SK-N-MC (cell line): ENCODE results near the gene ATXN10.

Experiments used
- DNase-seq: peaks from one replicate; pipeline ENCODE4 v3.0.0-alpha.2; 2011; ENCODE audit warnings: low read depth, low spot score
- H3K27ac ChIP-seq: fragments of 200-600 bp; sonication (generic); 2 replicates; pipeline ENCODE4 v1.5.1; 2016; ENCODE audit warnings: mixed run types
- H3K36me3 ChIP-seq: fragments of 200-600 bp; sonication (generic); 2 replicates; pipeline ENCODE4 v1.6.1; 2017; ENCODE audit warnings: antibody characterized with exemption, low read length, mixed read lengths; ENCODE audit not compliant: insufficient read depth
- H3K4me3 ChIP-seq: fragments of 200-600 bp; sonication (generic); 2 replicates; pipeline ENCODE4 v1.5.1; 2016
- H3K9ac ChIP-seq: fragments of 200-600 bp; sonication (generic); 2 replicates; pipeline ENCODE4 v1.8.0; 2017; ENCODE audit warnings: mixed run types, mixed read lengths; ENCODE audit not compliant: insufficient read length
- H3K9me3 ChIP-seq: fragments of 200-600 bp; sonication (generic); 2 replicates; pipeline ENCODE4 v1.6.1; 2017; ENCODE audit warnings: low read depth, mild to moderate bottlenecking, antibody characterized with exemption, low read length, moderate library complexity, mixed read lengths
- EZH2 ChIP-seq: fragments of 200-600 bp; sonication (generic); IDR thresholded peaks from one replicate; pipeline ENCODE4 v1.6.1; 2017; ENCODE audit warnings: antibody characterized with exemption
- FOXP2 ChIP-seq: optimal IDR thresholded peaks from 2 replicates; pipeline ENCODE3; 2011; ENCODE audit warnings: mild to moderate bottlenecking, moderate library complexity; ENCODE audit not compliant: insufficient read depth; ENCODE audit errors: extremely low read length, control extremely low read depth
- POLR2AphosphoS5 ChIP-seq: IDR thresholded peaks from 2 replicates; pipeline ENCODE4 v1.6.1; 2012; ENCODE audit warnings: mild to moderate bottlenecking, low read depth, low read length, borderline replicate concordance

ATXN10 gene

GRCh38 chr22:45863981-45864751 is 192.5 kb downstream of the ATXN10 start:
- Histone ChIP-seq H3K4me3 (no peak overlapping the region), H3K9me3 (no peaks in the 10 kb centered on the region), H3K36me3 (no peaks in the 10 kb centered on the region), H3K27ac (no peak overlapping the region), H3K9ac (no peak overlapping the region)
- no peak for DNase-seq
- no peak for TF ChIP-seq EZH2
- no peak for TF ChIP-seq FOXP2
- no peak for TF ChIP-seq POLR2AphosphoS5

DNA sequence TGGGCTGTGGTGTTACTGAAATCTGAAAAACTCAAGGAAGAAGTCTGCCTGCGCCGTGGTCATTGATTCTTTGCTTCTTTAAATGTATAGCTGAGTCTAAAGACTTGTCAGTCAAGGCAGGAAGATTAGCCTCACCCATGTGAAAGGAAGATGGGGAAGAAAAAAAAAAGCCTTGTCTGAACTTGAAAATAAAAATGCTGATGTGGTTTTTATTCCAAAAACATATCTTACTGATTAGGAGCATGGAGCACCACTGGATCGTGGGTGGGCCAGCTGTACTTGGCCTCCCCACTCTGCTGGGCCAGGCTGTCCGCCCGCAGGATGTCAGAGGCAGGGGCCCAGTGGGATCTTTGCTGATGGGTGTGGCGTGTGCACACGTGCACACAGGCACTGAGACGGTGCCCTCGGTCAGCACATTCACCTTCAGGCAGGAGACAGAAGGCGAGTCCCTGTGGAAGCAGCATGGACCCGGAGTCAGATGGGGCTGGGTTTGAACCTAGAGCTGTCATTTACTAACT is 193.4 kb downstream of the ATXN10 start:
- H3K4me3 ChIP-seq = no peak overlapping the region
- H3K9ac ChIP-seq = no peak overlapping the region
- no peaks in the 10 kb centered on the region for H3K36me3 ChIP-seq
- no peak for DNase-seq
- TF ChIP-seq FOXP2 = no peak
- TF ChIP-seq EZH2 = no peak
- no peak for TF ChIP-seq POLR2AphosphoS5
- H3K27ac ChIP-seq = no peak overlapping the region
- H3K9me3 ChIP-seq = no peaks in the 10 kb centered on the region

- Histone ChIP-seq H3K4me3 (no peak overlapping the region), H3K9ac (no peak overlapping the region), H3K9me3 (no peaks in the 10 kb centered on the region), H3K36me3 (no peaks in the 10 kb centered on the region), H3K27ac (no peak overlapping the region)
- TF ChIP-seq EZH2 (no peak), POLR2AphosphoS5 (no peak), FOXP2 (no peak)
- no peak for DNase-seq
Observed at GRCh38 chr22:45865561-45866125, 194.0 kb downstream of the ATXN10 start.

DNA sequence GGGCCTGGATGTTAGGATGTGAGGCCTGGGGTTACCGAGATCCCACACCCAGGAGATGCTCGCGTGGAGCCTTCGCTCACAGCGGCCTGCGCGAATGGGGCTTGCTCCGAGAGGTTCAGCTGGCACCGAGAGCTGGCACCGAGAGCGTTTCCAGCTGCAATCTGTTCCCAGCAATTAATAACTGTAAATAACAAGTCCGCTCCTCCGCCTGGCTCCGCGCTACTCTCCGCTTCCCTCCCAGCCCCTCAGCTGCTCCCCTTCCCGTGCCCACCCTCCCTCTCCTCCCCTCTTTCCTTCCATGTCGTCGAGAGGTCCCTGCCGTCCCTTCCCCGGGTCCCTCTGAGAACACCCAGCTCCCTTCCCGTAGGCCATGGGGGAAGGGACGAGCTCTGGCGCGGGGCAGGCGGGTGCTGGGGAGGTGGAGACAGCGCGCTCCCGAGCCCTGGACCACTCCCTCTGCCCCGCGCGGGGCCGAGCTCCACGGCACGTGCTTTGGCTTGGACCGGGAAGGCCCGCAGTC is 194.6 kb downstream of the ATXN10 start:
- DNase-seq = no peak
- H3K36me3 ChIP-seq = no peaks in the 10 kb centered on the region
- no peak overlapping the region for H3K27ac ChIP-seq
- no peak overlapping the region for H3K9ac ChIP-seq
- TF ChIP-seq FOXP2 = no peak
- no peak for TF ChIP-seq POLR2AphosphoS5
- no peak for TF ChIP-seq EZH2
- no peak overlapping the region for H3K4me3 ChIP-seq
- H3K9me3 ChIP-seq = no peaks in the 10 kb centered on the region

- Histone ChIP-seq H3K4me3 (no peak overlapping the region), H3K36me3 (no peaks in the 10 kb centered on the region), H3K27ac (no peak overlapping the region), H3K9ac (no peak overlapping the region), H3K9me3 (no peaks in the 10 kb centered on the region)
- no peak for DNase-seq
- TF ChIP-seq POLR2AphosphoS5 (no peak), EZH2 (no peak), FOXP2 (no peak)
Observed at GRCh38 chr22:45866646-45867117, 195.0 kb downstream of the ATXN10 start.

DNA sequence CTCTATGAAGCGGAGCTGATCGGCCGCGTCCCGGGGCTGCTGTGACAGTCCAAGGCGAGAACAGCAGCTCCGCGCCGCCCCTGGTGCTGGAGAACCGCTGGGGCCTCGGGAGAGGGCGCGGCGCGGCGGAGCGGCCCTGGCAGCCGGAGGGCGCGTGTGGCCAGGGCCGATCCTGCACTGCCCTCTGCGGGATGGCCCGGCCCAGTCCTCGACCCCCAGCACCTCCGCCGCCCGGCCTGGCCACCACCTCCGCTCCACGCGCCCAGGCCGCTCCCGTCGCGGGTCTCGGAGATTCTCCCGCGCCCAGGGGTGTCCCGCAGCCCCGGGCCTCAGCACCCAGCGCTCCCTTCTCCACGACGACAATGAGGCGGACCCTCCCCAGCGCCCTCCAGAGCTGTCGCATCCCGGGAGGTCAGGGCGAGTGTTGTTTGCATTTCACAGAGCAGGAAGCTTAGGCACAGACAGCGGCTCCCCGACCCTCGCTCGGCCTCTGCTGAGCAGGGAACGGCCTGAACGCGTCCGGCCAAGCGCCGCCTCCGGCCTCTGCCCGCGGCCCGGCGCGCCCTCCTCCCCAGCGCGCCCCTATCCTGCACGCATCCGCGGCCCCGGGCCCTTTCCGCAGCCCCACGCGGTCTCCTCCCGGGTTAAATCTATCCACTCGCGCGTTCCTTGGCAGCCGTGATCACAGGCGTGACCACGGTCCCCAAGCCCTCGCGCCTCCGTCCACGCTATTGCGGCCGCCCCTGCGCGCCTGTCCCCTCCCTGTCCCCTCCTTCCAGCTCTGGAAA is 195.7 kb downstream of the ATXN10 start:
- Histone ChIP-seq H3K27ac (no peak overlapping the region), H3K4me3 (no peak overlapping the region), H3K9ac (no peak overlapping the region), H3K36me3 (no peaks in the 10 kb centered on the region), H3K9me3 (no peaks in the 10 kb centered on the region)
- DNase-seq = no peak
- TF ChIP-seq POLR2AphosphoS5 = no peak

DNA sequence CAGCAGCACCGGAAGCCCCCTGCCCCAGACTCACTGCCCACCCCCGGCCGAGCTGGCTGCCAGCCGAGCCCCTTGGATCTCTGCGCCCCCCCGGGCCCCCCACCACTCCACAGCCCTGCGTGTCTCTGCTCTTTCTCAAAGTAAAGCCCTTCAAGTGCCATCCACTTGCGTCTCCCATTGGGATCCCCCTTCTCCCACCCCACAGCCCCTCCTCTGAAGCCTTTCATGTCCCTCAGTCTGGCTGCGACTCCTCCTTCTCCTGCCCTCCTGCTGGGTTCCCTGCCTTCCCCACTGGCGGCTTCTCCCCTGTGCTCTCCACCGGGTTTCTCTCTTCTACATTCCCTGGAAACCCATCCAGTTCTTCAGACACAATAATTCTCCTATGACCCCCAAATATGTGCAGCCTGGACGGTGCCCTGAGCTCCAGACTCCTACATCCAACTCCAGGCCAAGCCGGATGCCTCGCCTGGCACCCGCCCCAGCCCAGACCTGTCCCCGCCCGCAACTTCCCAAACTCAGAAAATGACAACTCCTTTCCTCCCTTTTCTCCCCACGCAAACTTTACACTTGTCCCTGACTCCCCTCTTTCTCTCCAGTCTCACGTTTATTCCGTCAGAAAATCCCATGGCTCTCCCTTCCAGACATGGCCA is 196.4 kb downstream of the ATXN10 start:
- H3K36me3 ChIP-seq = no peaks in the 10 kb centered on the region
- DNase-seq = no peak
- no peak overlapping the region for H3K9ac ChIP-seq
- no peaks in the 10 kb centered on the region for H3K9me3 ChIP-seq
- no peak overlapping the region for H3K4me3 ChIP-seq
- TF ChIP-seq EZH2 (no peak), POLR2AphosphoS5 (no peak), FOXP2 (no peak)
- H3K27ac ChIP-seq = no peak overlapping the region

DNA sequence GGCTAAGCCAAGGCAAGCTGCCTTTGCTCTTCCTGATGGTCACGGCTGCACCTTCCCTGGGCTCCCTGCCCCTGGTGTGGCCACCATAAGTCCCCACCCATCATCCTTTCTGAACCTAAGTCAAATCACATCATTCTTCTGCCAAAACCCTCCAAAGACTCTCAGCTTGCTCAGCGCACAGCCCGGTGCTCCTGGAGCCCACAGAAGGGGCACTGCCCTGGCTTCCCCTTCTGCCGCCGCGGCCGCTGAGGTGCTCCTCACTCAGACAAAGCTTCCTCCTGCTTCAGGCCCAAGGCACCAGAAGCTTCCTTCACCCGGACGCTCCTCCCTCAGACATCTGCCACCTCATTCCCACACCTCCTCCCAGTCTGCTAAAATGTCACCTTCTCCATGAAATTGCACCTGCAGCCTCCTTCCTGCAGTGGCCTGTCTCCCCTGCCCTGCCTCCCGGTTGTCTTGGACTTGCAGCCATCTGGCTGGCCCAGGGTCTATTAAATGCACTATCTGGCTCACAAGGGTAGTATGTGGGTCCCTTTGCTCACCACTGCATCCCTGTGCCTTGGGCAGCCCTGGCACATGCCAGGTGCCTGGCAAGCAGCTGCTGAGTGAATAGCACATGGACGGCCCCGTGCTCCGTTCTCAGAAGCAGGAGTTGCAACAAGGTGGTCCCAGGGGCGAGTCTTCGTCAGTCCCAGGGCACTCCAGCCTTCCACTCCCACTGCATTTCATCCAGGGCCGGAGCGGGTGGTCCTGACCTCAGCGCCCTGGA is 197.1 kb downstream of the ATXN10 start:
- Histone ChIP-seq H3K36me3 (no peaks in the 10 kb centered on the region), H3K27ac (no peak overlapping the region), H3K9me3 (no peaks in the 10 kb centered on the region), H3K9ac (no peak overlapping the region), H3K4me3 (no peak overlapping the region)
- TF ChIP-seq EZH2 (no peak), POLR2AphosphoS5 (no peak), FOXP2 (no peak)
- no peak for DNase-seq
